Suppressor macrophage treated with lipopolysaccharide for 1 hour (primary cell): ENCODE results near the gene CAV2.
"Not testable (repeated sequence)": the region's sequence is repeated elsewhere in the genome, so short reads cannot be mapped to it uniquely, and the experiment has no call there.

Experiments used
- DNase-seq, 3 donors: peaks; one replicate each; pipeline ENCODE4 v3.0.0-alpha.2; 2020 to 2022

The CAV2 gene

GRCh38 chr7:116499168-116500077 is at the start of gene CAV2:
CAV2 (plus strand) TSS chr7:116499738; CDS start chr7:116499782, 44 bp downstream.
- DNase-seq = peak; percentile 51 to 88 (median 72)

GRCh38 chr7:116449950-116450349 is 49.6 kb upstream of the CAV2 start:
- no peak for DNase-seq

- no peak for DNase-seq
Observed at GRCh38 chr7:116451957-116452729, 47.4 kb upstream of the CAV2 start.

GRCh38 chr7:116454377-116454776 is 45.2 kb upstream of the CAV2 start:
- DNase-seq = no peak

GRCh38 chr7:116455009-116455408 is 44.5 kb upstream of the CAV2 start:
- DNase-seq = no peak

- no peak for DNase-seq
Observed at GRCh38 chr7:116455499-116455898, 44.0 kb upstream of the CAV2 start.

- DNase-seq = no peak
Observed at GRCh38 chr7:116461500-116461899, 38.0 kb upstream of the CAV2 start.

GRCh38 chr7:116463956-116464355 is 35.6 kb upstream of the CAV2 start:
- no peak for DNase-seq

GRCh38 chr7:116464375-116464774 is 35.2 kb upstream of the CAV2 start:
- DNase-seq = no peak

- no peak for DNase-seq
Observed at GRCh38 chr7:116465125-116465524, 34.4 kb upstream of the CAV2 start.

- no peak for DNase-seq
Observed at GRCh38 chr7:116468534-116468933, 31.0 kb upstream of the CAV2 start.

GRCh38 chr7:116477625-116478024 is 21.9 kb upstream of the CAV2 start:
- DNase-seq = no peak

GRCh38 chr7:116478834-116479233 is 20.7 kb upstream of the CAV2 start:
- peak in 1 of 3 donors; percentile 20 for DNase-seq

- DNase-seq = no peak
Observed at GRCh38 chr7:116483271-116483942, 16.1 kb upstream of the CAV2 start.

GRCh38 chr7:116484389-116484788 is 15.1 kb upstream of the CAV2 start:
- not testable (repeated sequence) for DNase-seq

- no peak for DNase-seq
Observed at GRCh38 chr7:116487907-116488521, 11.5 kb upstream of the CAV2 start.

- DNase-seq = no peak
Observed at GRCh38 chr7:116490351-116490750, 9.2 kb upstream of the CAV2 start.

- no peak for DNase-seq
Observed at GRCh38 chr7:116491887-116492653, 7.5 kb upstream of the CAV2 start.

- no peak for DNase-seq
Observed at GRCh38 chr7:116492654-116493109, 6.9 kb upstream of the CAV2 start.

- DNase-seq = no peak
Observed at GRCh38 chr7:116493449-116493848, 6.1 kb upstream of the CAV2 start.

GRCh38 chr7:116494472-116494871 is 5.1 kb upstream of the CAV2 start:
- no peak for DNase-seq

- no peak for DNase-seq
Observed at GRCh38 chr7:116495736-116496135, 3.8 kb upstream of the CAV2 start.
